D721Med (cell line): Measurements from ENCODE around the gene TCEAL8.
"Not testable (repeated sequence)": the region's sequence is repeated elsewhere in the genome, so short reads cannot be mapped to it uniquely, and the experiment has no call there.

Source experiments
- DNase-seq: peaks from one replicate; pipeline ENCODE4 v3.0.0; 2011; ENCODE audit warnings: low spot score; ENCODE audit not compliant: insufficient read length
- FAIRE-seq: peaks from 2 replicates; lab custom pipeline; 2011; peaks lifted over from hg19 to GRCh38; lab: Jason Lieb, UNC
- TF ChIP-seq, protein P1 (sequence below): IDR thresholded peaks from 2 replicates; pipeline ENCODE4 v1.5.1; 2012; ENCODE audit warnings: mild to moderate bottlenecking, control low read depth; ENCODE audit not compliant: insufficient read depth; ENCODE audit errors: missing control alignments

Gene TCEAL8

DNA sequence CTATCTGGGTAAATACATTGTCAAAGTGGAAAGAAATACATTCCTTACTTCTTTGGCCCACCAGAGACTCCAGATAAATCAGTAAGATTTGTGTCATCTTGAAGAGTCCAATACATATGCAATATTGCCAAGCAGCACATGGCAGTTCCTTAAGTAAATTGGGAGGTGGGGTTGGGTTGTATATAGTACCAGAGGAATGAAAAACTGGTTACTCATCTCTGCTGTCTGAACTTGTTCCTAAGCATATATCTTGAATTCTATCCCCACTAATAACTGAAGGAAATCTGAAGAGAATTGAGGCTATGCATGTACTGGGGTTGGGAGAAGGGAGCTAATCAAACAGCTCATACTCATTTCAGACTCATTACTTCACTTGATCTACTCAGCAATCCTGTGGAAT is 14.8 kb downstream of the TCEAL8 start:
- FAIRE-seq (no peak), DNase-seq (no peak)
- TF ChIP-seq, protein P1, sequence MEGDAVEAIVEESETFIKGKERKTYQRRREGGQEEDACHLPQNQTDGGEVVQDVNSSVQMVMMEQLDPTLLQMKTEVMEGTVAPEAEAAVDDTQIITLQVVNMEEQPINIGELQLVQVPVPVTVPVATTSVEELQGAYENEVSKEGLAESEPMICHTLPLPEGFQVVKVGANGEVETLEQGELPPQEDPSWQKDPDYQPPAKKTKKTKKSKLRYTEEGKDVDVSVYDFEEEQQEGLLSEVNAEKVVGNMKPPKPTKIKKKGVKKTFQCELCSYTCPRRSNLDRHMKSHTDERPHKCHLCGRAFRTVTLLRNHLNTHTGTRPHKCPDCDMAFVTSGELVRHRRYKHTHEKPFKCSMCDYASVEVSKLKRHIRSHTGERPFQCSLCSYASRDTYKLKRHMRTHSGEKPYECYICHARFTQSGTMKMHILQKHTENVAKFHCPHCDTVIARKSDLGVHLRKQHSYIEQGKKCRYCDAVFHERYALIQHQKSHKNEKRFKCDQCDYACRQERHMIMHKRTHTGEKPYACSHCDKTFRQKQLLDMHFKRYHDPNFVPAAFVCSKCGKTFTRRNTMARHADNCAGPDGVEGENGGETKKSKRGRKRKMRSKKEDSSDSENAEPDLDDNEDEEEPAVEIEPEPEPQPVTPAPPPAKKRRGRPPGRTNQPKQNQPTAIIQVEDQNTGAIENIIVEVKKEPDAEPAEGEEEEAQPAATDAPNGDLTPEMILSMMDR: no peak

DNA sequence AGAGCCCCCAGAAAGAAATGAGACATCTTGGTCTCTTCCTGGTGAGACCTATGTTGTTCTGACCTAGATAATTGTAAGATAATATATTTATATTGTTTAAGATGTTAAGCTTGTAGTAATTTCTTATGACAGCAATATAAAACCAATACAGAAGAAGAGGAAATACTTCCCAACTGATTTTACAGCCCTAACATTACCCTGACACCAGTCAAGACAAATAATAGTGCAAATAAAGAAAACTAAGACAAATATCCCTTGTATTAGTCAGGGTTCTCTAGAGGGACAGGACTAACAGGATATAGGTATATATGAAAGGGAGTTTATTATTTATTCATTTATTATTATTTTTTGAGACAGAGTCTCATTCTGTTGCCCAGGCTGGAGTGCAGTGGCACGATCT is 18.7 kb downstream of the TCEAL8 start:
- TF ChIP-seq, protein P1: no peak
- DNase-seq: no peak
- FAIRE-seq: no peak

DNA sequence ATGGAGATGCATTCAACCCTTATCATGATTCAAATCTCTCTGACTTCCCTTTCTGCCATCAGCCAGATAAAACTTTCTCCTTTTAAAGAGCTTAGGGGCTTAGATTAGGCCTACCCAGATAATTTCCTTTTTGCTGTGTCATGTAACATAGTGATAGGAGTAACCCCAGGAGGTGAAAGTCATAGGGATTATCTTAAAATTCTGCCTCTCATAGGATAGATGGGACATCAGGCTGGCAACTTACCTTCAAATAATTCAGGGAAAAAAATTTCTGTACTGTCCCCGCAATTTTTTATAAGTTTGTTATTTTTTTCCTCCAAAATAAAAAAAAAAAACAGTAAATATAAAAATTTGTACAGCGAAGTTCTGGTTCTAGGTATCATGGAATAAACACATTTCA is 19.3 kb downstream of the TCEAL8 start:
- not testable (repeated sequence) for DNase-seq
- FAIRE-seq: peak; percentile 97

DNA sequence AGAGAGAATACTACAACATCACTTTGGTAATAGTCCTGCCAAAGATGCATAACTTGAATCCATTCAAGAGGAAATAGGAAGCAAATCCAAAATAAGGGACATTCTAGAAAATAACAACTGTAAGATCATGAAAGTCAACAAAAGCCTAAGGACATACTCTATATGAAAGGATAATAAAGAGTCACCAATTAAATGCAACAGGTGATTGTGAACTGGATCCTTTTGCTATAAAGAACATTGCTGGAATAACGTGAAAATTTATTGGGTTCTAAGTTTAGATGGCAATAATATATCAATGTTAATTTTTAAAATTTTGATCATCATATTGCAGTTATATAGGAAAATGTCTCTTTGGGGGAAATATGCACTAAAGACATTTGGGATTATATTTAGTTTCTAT is 20.1 kb downstream of the TCEAL8 start:
- no peak for DNase-seq
- TF ChIP-seq, protein P1: no peak
- no peak for FAIRE-seq

DNA sequence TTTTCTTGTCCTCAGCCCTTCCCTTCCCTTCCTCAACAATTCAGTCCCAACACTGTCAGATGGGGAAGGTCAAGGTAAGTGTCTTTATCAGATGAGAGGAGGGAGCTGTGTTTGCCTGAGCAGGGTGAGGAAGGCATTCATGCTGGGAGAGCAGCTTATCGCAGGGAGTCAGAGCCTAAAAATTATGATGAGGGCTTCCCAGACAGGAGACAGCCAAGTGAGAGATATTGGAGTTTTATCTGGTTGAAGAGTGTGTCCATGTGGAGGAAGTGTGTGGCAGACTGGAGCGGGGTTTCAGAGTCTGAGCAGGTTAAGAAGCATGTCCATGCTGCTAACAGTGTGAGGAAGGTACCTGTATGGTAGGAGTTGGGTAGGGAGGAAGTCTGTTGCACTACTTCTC is 21.7 kb downstream of the TCEAL8 start:
- FAIRE-seq (no peak), DNase-seq (no peak)
- TF ChIP-seq, protein P1: no peak

DNA sequence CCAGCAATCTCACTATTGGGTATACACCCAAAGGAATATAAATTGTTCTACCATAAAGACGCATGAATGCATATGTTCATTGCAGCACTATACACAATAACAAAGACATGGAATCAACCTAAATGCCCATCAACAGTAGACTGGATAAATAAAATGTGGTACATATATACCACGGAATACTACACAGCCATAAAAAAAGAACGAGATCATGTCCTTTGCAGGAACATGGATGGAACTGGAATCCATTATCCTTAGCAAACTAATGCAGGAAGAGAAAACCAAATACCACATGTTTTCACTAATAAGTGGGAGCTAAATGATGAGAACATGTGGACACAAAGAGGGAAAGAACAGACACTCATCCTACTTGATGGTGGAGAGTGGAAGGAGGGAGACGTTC is 29.0 kb downstream of the TCEAL8 start:
- not testable (repeated sequence) for FAIRE-seq

DNA sequence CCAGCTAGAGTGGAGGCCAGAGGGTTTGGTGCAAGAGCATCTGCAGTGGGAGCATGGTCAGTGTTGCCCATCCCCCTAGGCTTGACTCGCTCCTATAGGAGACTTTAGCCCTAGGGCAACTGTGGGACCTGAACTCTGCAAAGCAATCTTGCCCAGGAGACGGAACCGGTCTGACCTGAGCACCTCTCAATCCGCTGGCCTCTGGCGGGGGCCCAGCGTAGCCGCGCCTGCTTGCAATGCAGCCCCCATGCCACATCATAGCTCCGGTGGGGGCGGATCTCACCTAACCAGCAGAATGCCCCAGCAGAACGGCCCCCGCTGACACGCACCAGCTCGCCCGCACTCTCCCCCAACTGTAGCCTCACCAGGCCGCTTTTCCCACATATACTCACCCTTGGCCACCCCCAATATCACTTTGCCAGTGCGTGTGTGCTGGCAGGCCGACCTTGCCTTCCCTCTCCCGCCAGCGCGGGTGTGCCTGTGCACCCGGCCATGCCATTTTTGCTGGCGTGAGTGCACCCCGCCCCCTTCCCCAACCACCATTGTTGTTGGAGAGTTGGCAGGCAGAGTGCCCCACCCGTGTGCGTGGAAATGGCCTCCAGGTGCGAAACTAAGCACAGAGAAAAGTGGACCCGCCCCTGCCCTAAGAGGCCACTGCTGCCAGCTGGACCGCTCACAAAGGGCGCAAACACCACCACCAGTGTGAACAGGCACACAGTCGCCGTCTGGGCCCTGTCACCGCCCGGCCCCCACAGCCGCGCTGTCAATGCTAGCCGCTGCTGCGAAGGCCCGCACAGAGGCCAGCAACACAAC is 34.2 kb downstream of the TCEAL8 start:
- FAIRE-seq (no peak), DNase-seq (no peak)
- TF ChIP-seq, protein P1: no peak

More for the DNA sequence above, 29.0 kb downstream of the TCEAL8 start:
- not testable (repeated sequence) for DNase-seq

DNA sequence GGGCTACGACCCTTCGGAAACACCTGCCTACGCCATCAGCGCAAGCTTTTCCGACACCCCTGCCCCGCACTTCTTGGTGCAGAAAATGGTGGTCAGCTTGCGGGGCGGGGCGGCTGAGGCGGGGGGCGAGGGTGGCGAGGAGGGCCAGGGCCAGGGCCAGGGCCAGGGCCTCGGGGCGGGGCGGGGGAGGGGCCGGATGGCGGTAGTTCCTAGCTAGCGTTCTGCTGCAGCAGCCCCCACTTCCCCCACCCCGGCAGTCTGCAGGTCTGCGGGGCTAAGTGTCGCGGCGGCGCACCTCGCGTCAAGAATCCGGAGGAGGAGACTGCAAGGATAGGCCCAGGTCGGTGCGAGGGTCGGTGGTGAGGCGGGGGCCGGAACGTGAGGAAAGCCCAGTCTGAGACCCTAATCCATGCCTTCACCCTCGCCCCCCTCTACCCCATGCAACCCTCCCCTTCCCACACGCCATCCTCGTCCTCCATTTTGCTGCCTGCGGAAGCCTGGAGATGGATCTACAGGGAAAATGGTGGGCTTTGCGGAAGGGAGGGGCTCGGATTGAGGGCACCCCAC is 39.4 kb downstream of the TCEAL8 start:
- FAIRE-seq (no peak), DNase-seq (no peak)
- TF ChIP-seq, protein P1: no peak
